ENCODE results near the gene TGFBR3.

TGFBR3 gene

GRCh38 chr1:91846639-91847013 is 39.3 kb downstream of the TGFBR3 start:
- Histone ChIP-seq H3K9ac (no peak overlapping the region), H3K4me3 (IDR thresholded peaks at IDR 0.05; ENCODE audit: insufficient read depth, low read depth, low read length) (no peak overlapping the region), H2AFZ (ENCODE audit: low read depth) (no peak overlapping the region), H4K20me1 (ENCODE audit: insufficient read depth) (no peaks in the 10 kb centered on the region), H3K79me2 (ENCODE audit: insufficient read depth, low read depth) (no peaks in the 10 kb centered on the region), H3K27me3 (ENCODE audit: insufficient read depth, low read depth) (no peaks in the 10 kb centered on the region), H3K4me1 (ENCODE audit: low read depth, poor library complexity, severe bottlenecking) (peaks cover 11% of the 10 kb centered on the region), H3K27ac (no peak overlapping the region), H3K36me3 (ENCODE audit: insufficient read depth) (no peaks in the 10 kb centered on the region), H3K4me2 (no peak overlapping the region)
- no peak for TF ChIP-seq CTCF (conservative IDR thresholded peaks at IDR 0.05; ENCODE audit: low read depth, low read length)

DNA sequence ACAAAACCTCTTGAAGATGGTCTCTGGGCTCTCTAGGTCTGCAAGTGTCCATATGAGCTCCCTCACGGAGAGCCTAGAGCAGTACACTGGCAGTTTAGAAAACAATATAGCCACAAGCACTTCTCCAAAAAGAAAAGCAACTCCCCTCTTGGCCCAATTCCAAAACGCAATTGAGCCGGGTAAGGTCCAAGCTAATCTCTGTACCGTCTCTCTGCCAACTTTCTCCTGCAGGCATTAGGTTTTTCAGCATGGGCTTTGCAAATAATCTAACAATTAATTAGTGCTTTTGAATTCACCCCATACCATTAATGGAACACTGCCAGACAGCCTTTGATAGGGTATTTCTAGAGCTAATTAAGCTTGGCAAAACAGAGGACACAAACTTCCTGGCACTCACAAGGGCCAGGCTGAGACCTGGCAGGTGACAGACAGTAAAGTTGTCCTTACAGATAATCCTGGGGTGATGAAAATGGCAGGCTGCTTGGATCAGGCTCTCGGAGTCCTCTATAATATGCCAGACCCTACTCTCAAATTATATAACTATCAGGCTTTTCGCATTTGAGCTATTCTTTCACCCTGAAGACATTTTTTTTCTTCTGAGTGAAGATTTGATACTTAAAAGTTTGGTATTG is 39.8 kb downstream of the TGFBR3 start:
- no peak overlapping the region for H3K9ac ChIP-seq
- H3K79me2 ChIP-seq (ENCODE audit: insufficient read depth, low read depth) = no peaks in the 10 kb centered on the region
- H3K4me1 ChIP-seq (ENCODE audit: low read depth, poor library complexity, severe bottlenecking) = peaks cover 11% of the 10 kb centered on the region
- no peaks in the 10 kb centered on the region for H4K20me1 ChIP-seq (ENCODE audit: insufficient read depth)
- no peaks in the 10 kb centered on the region for H3K27me3 ChIP-seq (ENCODE audit: insufficient read depth, low read depth)
- no peak for TF ChIP-seq CTCF (conservative IDR thresholded peaks at IDR 0.05; ENCODE audit: low read depth, low read length)
- no peak overlapping the region for H3K4me3 ChIP-seq (IDR thresholded peaks at IDR 0.05; ENCODE audit: insufficient read depth, low read depth, low read length)
- H2AFZ ChIP-seq (ENCODE audit: low read depth) = no peak overlapping the region
- no peaks in the 10 kb centered on the region for H3K36me3 ChIP-seq (ENCODE audit: insufficient read depth)
- no peak overlapping the region for H3K27ac ChIP-seq
- no peak overlapping the region for H3K4me2 ChIP-seq

DNA sequence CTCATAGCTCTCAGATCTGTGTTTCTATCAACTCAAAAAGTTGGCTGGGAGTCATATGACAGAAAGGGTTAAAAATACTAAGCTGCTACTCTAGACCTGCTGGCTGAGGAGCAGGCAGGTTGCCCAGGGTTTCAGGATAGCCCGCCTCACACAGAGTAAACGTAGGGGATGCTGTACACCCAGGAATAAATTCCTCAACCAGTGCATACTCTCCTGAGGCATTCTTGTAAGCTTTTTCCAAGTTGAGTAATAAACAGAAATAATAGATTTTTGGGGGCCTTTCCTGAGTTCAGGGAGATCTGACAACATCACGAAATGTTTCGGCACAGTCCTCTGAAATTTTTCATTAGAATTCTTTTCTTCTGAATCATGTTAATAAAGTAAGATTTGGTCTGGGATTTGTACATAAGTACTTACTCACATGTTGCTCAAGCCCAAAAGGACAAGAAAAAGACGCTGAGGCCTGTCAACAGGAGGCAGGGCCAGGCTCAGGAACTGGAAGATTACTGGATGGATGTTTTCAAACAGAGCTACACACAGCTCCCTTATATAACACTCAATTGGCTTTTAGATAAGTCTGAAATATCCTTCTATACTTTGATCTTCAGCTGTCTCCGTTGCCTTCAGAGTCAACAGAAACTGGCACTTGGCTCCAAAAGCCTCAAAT is 41.0 kb downstream of the TGFBR3 start:
- Histone ChIP-seq H3K27me3 (ENCODE audit: insufficient read depth, low read depth) (no peaks in the 10 kb centered on the region), H2AFZ (ENCODE audit: low read depth) (no peak overlapping the region), H3K9ac (no peak overlapping the region), H4K20me1 (ENCODE audit: insufficient read depth) (no peaks in the 10 kb centered on the region), H3K4me2 (no peak overlapping the region), H3K4me3 (IDR thresholded peaks at IDR 0.05; ENCODE audit: insufficient read depth, low read depth, low read length) (no peak overlapping the region), H3K36me3 (ENCODE audit: insufficient read depth) (no peaks in the 10 kb centered on the region), H3K4me1 (ENCODE audit: low read depth, poor library complexity, severe bottlenecking) (peaks cover 11% of the 10 kb centered on the region), H3K79me2 (ENCODE audit: insufficient read depth, low read depth) (no peaks in the 10 kb centered on the region), H3K27ac (no peak overlapping the region)
- no peak for TF ChIP-seq CTCF (conservative IDR thresholded peaks at IDR 0.05; ENCODE audit: low read depth, low read length)

GRCh38 chr1:91843843-91844242 is 42.1 kb downstream of the TGFBR3 start:
- Histone ChIP-seq H3K4me2 (no peak overlapping the region), H3K27ac (no peak overlapping the region)
- TF ChIP-seq CTCF (conservative IDR thresholded peaks at IDR 0.05; ENCODE audit: low read depth, low read length) = no peak

More at GRCh38 chr1:91843843-91844242, 42.1 kb downstream of the TGFBR3 start:
- H3K27me3 ChIP-seq (ENCODE audit: insufficient read depth, low read depth) = no peaks in the 10 kb centered on the region
- no peak overlapping the region for H2AFZ ChIP-seq (ENCODE audit: low read depth)
- H4K20me1 ChIP-seq (ENCODE audit: insufficient read depth) = no peaks in the 10 kb centered on the region
- no peak overlapping the region for H3K9ac ChIP-seq
- H3K4me1 ChIP-seq (ENCODE audit: low read depth, poor library complexity, severe bottlenecking) = peaks cover 11% of the 10 kb centered on the region
- H3K4me3 ChIP-seq (IDR thresholded peaks at IDR 0.05; ENCODE audit: insufficient read depth, low read depth, low read length) = no peak overlapping the region
- no peaks in the 10 kb centered on the region for H3K79me2 ChIP-seq (ENCODE audit: insufficient read depth, low read depth)
- H3K36me3 ChIP-seq (ENCODE audit: insufficient read depth) = no peaks in the 10 kb centered on the region
